H9 (cell line): Measurements from ENCODE around the gene ATP8A2. TPM values are rescaled to one million over a fixed set of nuclear protein-coding genes. Genes with fewer than 3 reads are reported as not detected.

ENCODE experiments used
- DNase-seq: peaks from one replicate; pipeline ENCODE4 v3.0.0-alpha.2; 2017
- H2AFZ ChIP-seq: one replicate; pipeline ENCODE4 v1.6.1; 2013; ENCODE audit warnings: mild to moderate bottlenecking, low read length, control low read depth, moderate library complexity
- H2AK5ac ChIP-seq: 2 replicates; pipeline ENCODE4 v1.6.1; 2013; ENCODE audit warnings: low read length, control low read depth, mixed read lengths; ENCODE audit not compliant: insufficient read length
- H2BK120ac ChIP-seq: one replicate; pipeline ENCODE4 v1.6.1; 2013; ENCODE audit warnings: low read depth, mild to moderate bottlenecking, low read length, control low read depth, inconsistent platforms; ENCODE audit not compliant: poor library complexity, severe bottlenecking
- H2BK12ac ChIP-seq: 2 replicates; pipeline ENCODE4 v1.6.1; 2013; ENCODE audit warnings: low read length, control low read depth, mixed read lengths, low read depth; ENCODE audit not compliant: insufficient read length
- H2BK15ac ChIP-seq: 2 replicates; pipeline ENCODE4 v1.6.1; 2013; ENCODE audit warnings: low read depth, low read length, control low read depth
- H2BK20ac ChIP-seq: one replicate; pipeline ENCODE4 v1.6.1; 2013; ENCODE audit warnings: low read depth, mild to moderate bottlenecking, low read length, control low read depth, inconsistent platforms; ENCODE audit not compliant: poor library complexity, severe bottlenecking
- H2BK5ac ChIP-seq: 2 replicates; pipeline ENCODE4 v1.6.1; 2013; ENCODE audit warnings: low read length, control low read depth, mixed read lengths; ENCODE audit not compliant: insufficient read length
- H3K14ac ChIP-seq: 2 replicates; pipeline ENCODE4 v1.6.1; 2013; ENCODE audit warnings: low read length, control low read depth; ENCODE audit not compliant: insufficient read depth
- H3K18ac ChIP-seq: 2 replicates; pipeline ENCODE4 v1.6.1; 2013; ENCODE audit warnings: low read depth, mild to moderate bottlenecking, mixed read lengths, low read length, control low read depth; ENCODE audit not compliant: insufficient read length
- H3K23ac ChIP-seq: 2 replicates; pipeline ENCODE4 v1.6.1; 2013; ENCODE audit warnings: low read length, control low read depth, mixed read lengths, low read depth; ENCODE audit not compliant: insufficient read length
- H3K23me2 ChIP-seq: 2 replicates; pipeline ENCODE4 v1.6.1; 2013; ENCODE audit warnings: low read depth, mild to moderate bottlenecking, mixed read lengths, low read length, control low read depth; ENCODE audit not compliant: insufficient read length, poor library complexity, severe bottlenecking
- H3K27ac ChIP-seq: 2 replicates; pipeline ENCODE4 v1.5.1; 2013; ENCODE audit warnings: low read length, control low read depth, mixed read lengths, low read depth; ENCODE audit not compliant: insufficient read length
- H3K27me3 ChIP-seq: 2 replicates; pipeline ENCODE4 v1.6.1; 2013; ENCODE audit warnings: low read length, control low read depth, inconsistent platforms; ENCODE audit not compliant: insufficient read depth
- H3K4ac ChIP-seq: 2 replicates; pipeline ENCODE4 v1.6.1; 2013; ENCODE audit warnings: low read depth, mild to moderate bottlenecking, control low read depth, inconsistent platforms, low read length, moderate library complexity
- H3K4me1 ChIP-seq: 2 replicates; pipeline ENCODE4 v1.6.1; 2013; ENCODE audit warnings: low read length, control low read depth, inconsistent platforms; ENCODE audit not compliant: insufficient read depth
- H3K4me2 ChIP-seq: 2 replicates; pipeline ENCODE4 v1.6.1; 2013; ENCODE audit warnings: low read length, control low read depth, mixed read lengths; ENCODE audit not compliant: insufficient read length, insufficient read depth
- H3K56ac ChIP-seq: 2 replicates; pipeline ENCODE4 v1.6.1; 2013; ENCODE audit warnings: low read depth, mild to moderate bottlenecking, mixed read lengths, low read length, control low read depth; ENCODE audit not compliant: insufficient read length
- H3K79me1 ChIP-seq: 2 replicates; pipeline ENCODE4 v1.6.1; 2013; ENCODE audit warnings: low read depth, mild to moderate bottlenecking, moderate library complexity, low read length, control low read depth, inconsistent platforms; ENCODE audit not compliant: insufficient read depth, poor library complexity, severe bottlenecking
- H3K79me2 ChIP-seq: 2 replicates; pipeline ENCODE4 v1.6.1; 2013; ENCODE audit warnings: low read length, control low read depth, inconsistent platforms; ENCODE audit not compliant: insufficient read depth
- H3K9ac ChIP-seq: 2 replicates; pipeline ENCODE4 v1.6.1; 2013; ENCODE audit warnings: low read length, control low read depth, mixed read lengths; ENCODE audit not compliant: insufficient read length; ENCODE audit errors: extremely low read depth
- H3K9me3 ChIP-seq: one replicate; pipeline ENCODE4 v1.6.1; 2013; ENCODE audit warnings: low read depth, low read length, inconsistent platforms; ENCODE audit not compliant: control insufficient read depth
- H3T11ph ChIP-seq: one replicate; pipeline ENCODE4 v1.6.1; 2013; ENCODE audit warnings: mild to moderate bottlenecking, low read length, control low read depth, inconsistent platforms
- H4K20me1 ChIP-seq: one replicate; pipeline ENCODE4 v1.6.1; 2013; ENCODE audit not compliant: control insufficient read depth, insufficient read length, insufficient read depth
- H4K5ac ChIP-seq: 2 replicates; pipeline ENCODE4 v1.6.1; 2013; ENCODE audit warnings: low read depth, mild to moderate bottlenecking, mixed read lengths, low read length, control low read depth; ENCODE audit not compliant: insufficient read length
- H4K8ac ChIP-seq: replicated peaks from 2 replicates; pipeline ENCODE4 v1.6.1; 2013; ENCODE audit warnings: low read length, control low read depth, mixed read lengths, low read depth; ENCODE audit not compliant: insufficient read length
- H4K91ac ChIP-seq: 2 replicates; pipeline ENCODE4 v1.6.1; 2013; ENCODE audit warnings: low read depth, mild to moderate bottlenecking, moderate library complexity, mixed read lengths, low read length, control low read depth; ENCODE audit not compliant: insufficient read length
- H3K27ac Mint-ChIP-seq, 3 experiments: 2 replicates in 2 of 3; 3 replicates in 1 of 3; pipeline ENCODE4 v1.8.0; 2020 to 2021; ENCODE audit warnings: mixed read lengths in 3 of 3, mild to moderate bottlenecking in 1 of 3, moderate library complexity in 1 of 3
- H3K27me3 Mint-ChIP-seq: 2 replicates; pipeline ENCODE4 v1.8.0; 2021; ENCODE audit warnings: low read depth, mild to moderate bottlenecking, moderate library complexity, mixed read lengths
- H3K36me3 Mint-ChIP-seq, 3 experiments: 2 replicates in 2 of 3; 3 replicates in 1 of 3; pipeline ENCODE4 v1.8.0; 2020 to 2021; ENCODE audit warnings: low read depth in 3 of 3, mixed read lengths in 3 of 3; ENCODE audit not compliant: insufficient read depth in 1 of 3
- H3K4me1 Mint-ChIP-seq, 2 experiments: 2 replicates each; pipeline ENCODE4 v1.8.0; 2020; ENCODE audit warnings: mixed read lengths in 2 of 2
- H3K4me3 Mint-ChIP-seq, 2 experiments: 2 replicates in 1 of 2; 3 replicates in 1 of 2; pipeline ENCODE4 v1.8.0; 2020 to 2021; ENCODE audit warnings: mild to moderate bottlenecking in 2 of 2, mixed read lengths in 2 of 2, moderate library complexity in 1 of 2
- H3K9me3 Mint-ChIP-seq, 2 experiments: 2 replicates in 1 of 2; 3 replicates in 1 of 2; pipeline ENCODE4 v1.8.0; 2020; ENCODE audit warnings: mild to moderate bottlenecking in 2 of 2, mixed read lengths in 2 of 2, moderate library complexity in 1 of 2
- CTCF ChIP-seq: fragments of 200-600 bp; sonication (generic); conservative IDR thresholded peaks from 3 replicates; pipeline ENCODE4 v1.8.0; 2021; ENCODE audit warnings: antibody characterized with exemption, mild to moderate bottlenecking
- WGBS: extraction: QIAGEN DNeasy Blood & Tissue Kit; methylation state at CpG from one replicate; pipeline ENCODE4 v1.1.7; 2013; ENCODE audit warnings: missing lambda C conversion rate, low lambda C conversion rate, mixed read lengths; ENCODE audit not compliant: insufficient read length; ENCODE audit errors: extremely low coverage; 5-methylcytosine and 5-hydroxymethylcytosine counted together
- total RNA-seq: library from RNA; stranded (reverse); gene quantifications from 2 replicates; pipeline ENCODE4 v1.2.1, GENCODE V29; 2021

Gene ATP8A2
- total RNA-seq, 1 experiment from 2014 or later: 18.2 TPM

- H3K9me3 ChIP-seq: no peaks in the 10 kb centered on the region
- no peak overlapping the region for H4K5ac ChIP-seq
- no peak overlapping the region for H4K8ac ChIP-seq
- no peak overlapping the region for H3K27ac ChIP-seq
- DNase-seq: no peak
- no peak overlapping the region for H3K18ac ChIP-seq
- no peak overlapping the region for H3K56ac ChIP-seq
- H3K4ac ChIP-seq: no peak overlapping the region
- H3T11ph ChIP-seq: no peak overlapping the region
- no peak overlapping the region for H2AFZ ChIP-seq
- Mint-ChIP-seq H3K27ac (no peak overlapping the region), H3K9me3 (peaks cover 6 to 8% of the 10 kb centered on the region in 2 experiments; a peak in 4 of 5 replicates), H3K4me1 (peaks cover 10 to 18% of the 10 kb centered on the region in 2 experiments), H3K36me3 (peaks cover 2 to 8% (median 5%) of the 10 kb centered on the region in 3 experiments; a peak in 6 of 7 replicates), H3K4me3 (no peak overlapping the region), H3K27me3 (no peaks in the 10 kb centered on the region; the same call in 1 of the 2 replicates)
- no peaks in the 10 kb centered on the region for H4K20me1 ChIP-seq
- no peak overlapping the region for H3K9ac ChIP-seq
- TF ChIP-seq CTCF: no peak
- no peak overlapping the region for H3K23ac ChIP-seq
- no peaks in the 10 kb centered on the region for H3K27me3 ChIP-seq
- no peak overlapping the region for H2BK120ac ChIP-seq
- no peaks in the 10 kb centered on the region for H3K79me1 ChIP-seq
- H2AK5ac ChIP-seq: no peak overlapping the region
- H2BK20ac ChIP-seq: no peak overlapping the region
- no peaks in the 10 kb centered on the region for H3K79me2 ChIP-seq
- no peak overlapping the region for H2BK15ac ChIP-seq
- no peak overlapping the region for H4K91ac ChIP-seq
- no peak overlapping the region for H3K14ac ChIP-seq
- no CpG with 5 or more reads among the region's 2 CpGs for WGBS
- H3K4me1 ChIP-seq: no peaks in the 10 kb centered on the region
- H3K23me2 ChIP-seq: no peaks in the 10 kb centered on the region
- H2BK5ac ChIP-seq: no peak overlapping the region
- no peak overlapping the region for H3K4me2 ChIP-seq
- H2BK12ac ChIP-seq: no peak overlapping the region
Measured at GRCh38 chr13:25840931-25841330, 469.2 kb downstream of the ATP8A2 start.
